Transverse colon (tissue), 4 donors: ENCODE measurements around the gene PRSS56.

Source experiments
- POLR2AphosphoS5 ChIP-seq, 3 donors: sonication (generic); formaldehyde crosslinking; IDR thresholded peaks; one replicate each; pipeline ENCODE4 v1.6.1; 2016; ENCODE audit warnings: antibody characterized with exemption in 3 of 3
- TF ChIP-seq, protein P1 (sequence below), 5 experiments: fragments of 200-600 bp in 3 of 5; fragments of 450-650 bp in 2 of 5; sonication (generic) in 3 of 5; IDR thresholded peaks; 1 replicate in 2 of 5; 2 replicates in 3 of 5; pipeline ENCODE4 v1.5.1; 2016 to 2017; ENCODE audit warnings: antibody characterized with exemption in 5 of 5, inconsistent platforms in 3 of 5, mild to moderate bottlenecking in 2 of 5, moderate library complexity in 1 of 5

DNA sequence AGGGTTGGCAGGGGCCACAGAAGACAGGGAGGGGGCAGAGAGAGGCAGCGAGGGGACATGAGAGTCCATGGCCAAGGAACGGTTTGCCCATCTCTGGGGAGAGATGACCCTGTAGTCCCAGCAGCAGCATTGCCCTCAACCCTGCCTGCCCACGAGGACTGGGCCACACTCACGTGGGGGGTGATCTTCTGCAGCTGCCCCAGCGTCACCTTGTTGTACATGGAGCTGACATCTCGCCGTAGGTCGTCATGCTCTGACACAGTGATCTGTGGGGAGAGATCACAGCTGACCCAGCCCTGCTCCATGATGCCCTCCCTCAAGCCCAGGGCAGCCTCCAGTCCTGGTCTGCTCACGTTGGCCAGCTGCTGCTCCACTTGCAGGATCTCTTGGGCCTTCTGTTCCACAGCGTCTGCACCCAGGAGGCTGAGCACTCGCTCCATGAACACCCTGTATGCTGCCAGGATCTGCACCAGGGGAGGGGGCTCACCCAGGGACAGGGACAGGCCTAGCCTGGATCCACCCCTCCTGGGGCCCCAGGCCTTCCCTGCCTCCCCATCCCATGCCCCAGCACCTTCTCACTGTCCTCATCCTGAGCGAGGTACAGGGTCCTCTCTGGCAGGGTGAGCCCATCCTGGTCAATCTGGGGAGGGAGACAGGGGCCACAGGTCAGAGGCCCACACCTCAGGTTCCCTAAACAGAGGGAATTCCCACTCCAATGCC lies 35.4 kb upstream of the PRSS56 start:
- TF ChIP-seq POLR2AphosphoS5 (IDR thresholded peaks at IDR 0.05), result no peak
- TF ChIP-seq, protein P1, sequence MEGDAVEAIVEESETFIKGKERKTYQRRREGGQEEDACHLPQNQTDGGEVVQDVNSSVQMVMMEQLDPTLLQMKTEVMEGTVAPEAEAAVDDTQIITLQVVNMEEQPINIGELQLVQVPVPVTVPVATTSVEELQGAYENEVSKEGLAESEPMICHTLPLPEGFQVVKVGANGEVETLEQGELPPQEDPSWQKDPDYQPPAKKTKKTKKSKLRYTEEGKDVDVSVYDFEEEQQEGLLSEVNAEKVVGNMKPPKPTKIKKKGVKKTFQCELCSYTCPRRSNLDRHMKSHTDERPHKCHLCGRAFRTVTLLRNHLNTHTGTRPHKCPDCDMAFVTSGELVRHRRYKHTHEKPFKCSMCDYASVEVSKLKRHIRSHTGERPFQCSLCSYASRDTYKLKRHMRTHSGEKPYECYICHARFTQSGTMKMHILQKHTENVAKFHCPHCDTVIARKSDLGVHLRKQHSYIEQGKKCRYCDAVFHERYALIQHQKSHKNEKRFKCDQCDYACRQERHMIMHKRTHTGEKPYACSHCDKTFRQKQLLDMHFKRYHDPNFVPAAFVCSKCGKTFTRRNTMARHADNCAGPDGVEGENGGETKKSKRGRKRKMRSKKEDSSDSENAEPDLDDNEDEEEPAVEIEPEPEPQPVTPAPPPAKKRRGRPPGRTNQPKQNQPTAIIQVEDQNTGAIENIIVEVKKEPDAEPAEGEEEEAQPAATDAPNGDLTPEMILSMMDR (IDR thresholded peaks at IDR 0.05), result no peak
